K562 (cell line): ENCODE results near the gene FAM98C. TPM values are rescaled to one million over a fixed set of nuclear protein-coding genes. Genes with fewer than 3 reads are reported as not detected.
A peak's percentile ranks its signal among the peaks of the same experiment; 100 is the strongest.

ENCODE experiments used
- NRF1 ChIP-seq, 2 experiments: fragments of 450-650 bp; IDR thresholded peaks in 1 of 2; conservative IDR thresholded peaks in 1 of 2; 2 replicates each; pipeline ENCODE4 v1.6.1; 2014; ENCODE audit warnings: mild to moderate bottlenecking in 2 of 2
- REST ChIP-seq, 2 experiments: fragments of 450-650 bp; formaldehyde crosslinking in 1 of 2; IDR thresholded peaks; 2 replicates each; pipeline versions ENCODE4 v1.4.0 to v1.6.1; 2014 to 2020; ENCODE audit warnings: mild to moderate bottlenecking in 2 of 2, borderline replicate concordance in 1 of 2, low read depth in 1 of 2
- XRCC4 ChIP-seq: IDR thresholded peaks from one replicate; pipeline ENCODE4 v1.6.1; 2011; ENCODE audit not compliant: insufficient read depth, insufficient read length; ENCODE audit errors: extremely low read depth
- ZBTB33 ChIP-seq: sonication (generic); formaldehyde crosslinking; IDR thresholded peaks from 2 replicates; pipeline ENCODE4 v1.8.1; 2023; ENCODE audit warnings: mild to moderate bottlenecking, missing genetic modification reagents
- ZNF644 ChIP-seq: fragments of 200-800 bp; sonication (Bioruptor generic); IDR thresholded peaks from 2 replicates; pipeline ENCODE4 v1.6.1; 2016; ENCODE audit warnings: low read depth, missing genetic modification characterization, missing compliant biosample characterization
- polyA plus RNA-seq, 8 experiments: library from polyadenylated mRNA; depleted of rRNA in 4 of 8; stranded (reverse) in 5 of 8; unstranded in 3 of 8; fragments of >200 nt; fragmentation: Nextera tagmentation in 2 of 8; fragmentation: Illumina TruSeq in 1 of 8; extraction: Ambion mirVana in 2 of 8; extraction: Trizol in 1 of 8; gene quantifications; 2 replicates each; pipeline versions ENCODE4 v1.2.1 to v1.2.3, GENCODE V29; 2011 to 2014; ENCODE audit warnings: inconsistent platforms in 1 of 8, missing spikeins in 1 of 8
- total RNA-seq, 7 experiments: library from RNA; depleted of rRNA in 6 of 7; stranded (reverse); fragments of >200 nt in 6 of 7; fragmentation: Illumina TruSeq in 2 of 7; extraction: Trizol in 2 of 7; gene quantifications; 2 replicates each; pipeline versions ENCODE4 v1.2.1 to v1.2.3, GENCODE V29; 2011 to 2021; ENCODE audit warnings: low replicate concordance in 1 of 7

FAM98C gene
- total and polyA plus RNA-seq, 9 of the 15 experiments (the other 6 are each of a cell fraction or from before 2014, with no cell fraction given): 1.7 to 43.8 (median 13.7) TPM

GRCh38 chr19:38455031-38455430 is 52.1 kb downstream of the FAM98C start (continued):
- TF ChIP-seq ZBTB33 (peak; percentile 36; the same call in 1 of the 2 replicates), XRCC4 (no peak), NRF1 (conservative IDR thresholded peaks at IDR 0.05 in 1 of 2, IDR thresholded peaks at IDR 0.05 in 1 of 2) (no peak), ZNF644 (no peak), REST (IDR thresholded peaks at IDR 0.05; ENCODE audit: borderline replicate concordance) (peak; percentile 97), REST (CRISPR knock-in tag; IDR thresholded peaks at IDR 0.05; ENCODE audit: low read depth) (peak; percentile 91)
